Measurements from ENCODE around the gene PRRC2C.

DNA sequence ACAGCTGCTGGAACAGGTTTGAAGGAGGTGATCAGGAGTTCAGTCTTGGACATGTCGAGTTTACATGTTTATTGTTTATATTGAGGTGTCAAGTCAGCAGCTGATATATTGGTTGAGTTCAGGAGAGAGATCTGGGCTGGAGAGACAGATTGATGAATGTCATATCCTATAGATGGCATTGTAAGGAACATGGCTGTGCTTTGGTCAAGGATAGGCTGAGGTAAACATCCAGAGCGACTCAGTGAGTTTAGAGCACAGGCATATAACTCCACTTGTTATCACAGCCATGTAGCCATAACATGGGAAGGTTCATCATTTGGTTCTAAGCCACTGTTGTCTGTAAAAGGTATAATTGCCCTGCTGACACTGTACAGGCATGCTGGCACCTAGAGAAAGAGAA lies 131.3 kb downstream of the PRRC2C start:
- no peak for TF ChIP-seq SOX13 (IDR thresholded peaks at IDR 0.05)
- no peak for TF ChIP-seq SOX13 (CRISPR knock-in tag; conservative IDR thresholded peaks at IDR 0.05 in 1 of 2, IDR thresholded peaks at IDR 0.05 in 1 of 2)
- TF ChIP-seq, protein P1, sequence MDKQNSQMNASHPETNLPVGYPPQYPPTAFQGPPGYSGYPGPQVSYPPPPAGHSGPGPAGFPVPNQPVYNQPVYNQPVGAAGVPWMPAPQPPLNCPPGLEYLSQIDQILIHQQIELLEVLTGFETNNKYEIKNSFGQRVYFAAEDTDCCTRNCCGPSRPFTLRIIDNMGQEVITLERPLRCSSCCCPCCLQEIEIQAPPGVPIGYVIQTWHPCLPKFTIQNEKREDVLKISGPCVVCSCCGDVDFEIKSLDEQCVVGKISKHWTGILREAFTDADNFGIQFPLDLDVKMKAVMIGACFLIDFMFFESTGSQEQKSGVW (CRISPR knock-in tag; IDR thresholded peaks at IDR 0.05; ENCODE audit: borderline replicate concordance) = no peak
- no peak for TF ChIP-seq ZSCAN29 (CRISPR knock-in tag; conservative IDR thresholded peaks at IDR 0.05)
- no peak for TF ChIP-seq SMAD3 (CRISPR knock-in tag; IDR thresholded peaks at IDR 0.05)
- TF ChIP-seq, protein P2, sequence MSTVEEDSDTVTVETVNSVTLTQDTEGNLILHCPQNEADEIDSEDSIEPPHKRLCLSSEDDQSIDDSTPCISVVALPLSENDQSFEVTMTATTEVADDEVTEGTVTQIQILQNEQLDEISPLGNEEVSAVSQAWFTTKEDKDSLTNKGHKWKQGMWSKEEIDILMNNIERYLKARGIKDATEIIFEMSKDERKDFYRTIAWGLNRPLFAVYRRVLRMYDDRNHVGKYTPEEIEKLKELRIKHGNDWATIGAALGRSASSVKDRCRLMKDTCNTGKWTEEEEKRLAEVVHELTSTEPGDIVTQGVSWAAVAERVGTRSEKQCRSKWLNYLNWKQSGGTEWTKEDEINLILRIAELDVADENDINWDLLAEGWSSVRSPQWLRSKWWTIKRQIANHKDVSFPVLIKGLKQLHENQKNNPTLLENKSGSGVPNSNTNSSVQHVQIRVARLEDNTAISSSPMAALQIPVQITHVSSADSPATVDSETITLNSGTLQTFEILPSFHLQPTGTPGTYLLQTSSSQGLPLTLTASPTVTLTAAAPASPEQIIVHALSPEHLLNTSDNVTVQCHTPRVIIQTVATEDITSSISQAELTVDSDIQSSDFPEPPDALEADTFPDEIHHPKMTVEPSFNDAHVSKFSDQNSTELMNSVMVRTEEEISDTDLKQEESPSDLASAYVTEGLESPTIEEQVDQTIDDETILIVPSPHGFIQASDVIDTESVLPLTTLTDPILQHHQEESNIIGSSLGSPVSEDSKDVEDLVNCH (CRISPR knock-in tag; IDR thresholded peaks at IDR 0.05) = no peak
- no peak for TF ChIP-seq EP300 (IDR thresholded peaks at IDR 0.05; ENCODE audit: low read depth in 2 of 2, low read length in 2 of 2)
- no peak for TF ChIP-seq EP300 (CRISPR knock-in tag; IDR thresholded peaks at IDR 0.05; ENCODE audit: borderline replicate concordance)
- TF ChIP-seq NCOA2 (CRISPR knock-in tag; IDR thresholded peaks at IDR 0.05) = no peak
- TF ChIP-seq CEBPB (IDR thresholded peaks at IDR 0.05; ENCODE audit: borderline replicate concordance, low read depth, low read length) = no peak
- no peak for TF ChIP-seq HMG20A (CRISPR knock-in tag; IDR thresholded peaks at IDR 0.05; ENCODE audit: borderline replicate concordance)
- TF ChIP-seq, protein P3, sequence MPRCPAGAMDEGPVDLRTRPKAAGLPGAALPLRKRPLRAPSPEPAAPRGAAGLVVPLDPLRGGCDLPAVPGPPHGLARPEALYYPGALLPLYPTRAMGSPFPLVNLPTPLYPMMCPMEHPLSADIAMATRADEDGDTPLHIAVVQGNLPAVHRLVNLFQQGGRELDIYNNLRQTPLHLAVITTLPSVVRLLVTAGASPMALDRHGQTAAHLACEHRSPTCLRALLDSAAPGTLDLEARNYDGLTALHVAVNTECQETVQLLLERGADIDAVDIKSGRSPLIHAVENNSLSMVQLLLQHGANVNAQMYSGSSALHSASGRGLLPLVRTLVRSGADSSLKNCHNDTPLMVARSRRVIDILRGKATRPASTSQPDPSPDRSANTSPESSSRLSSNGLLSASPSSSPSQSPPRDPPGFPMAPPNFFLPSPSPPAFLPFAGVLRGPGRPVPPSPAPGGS (CRISPR knock-in tag; IDR thresholded peaks at IDR 0.05) = no peak
- TF ChIP-seq, protein P4, sequence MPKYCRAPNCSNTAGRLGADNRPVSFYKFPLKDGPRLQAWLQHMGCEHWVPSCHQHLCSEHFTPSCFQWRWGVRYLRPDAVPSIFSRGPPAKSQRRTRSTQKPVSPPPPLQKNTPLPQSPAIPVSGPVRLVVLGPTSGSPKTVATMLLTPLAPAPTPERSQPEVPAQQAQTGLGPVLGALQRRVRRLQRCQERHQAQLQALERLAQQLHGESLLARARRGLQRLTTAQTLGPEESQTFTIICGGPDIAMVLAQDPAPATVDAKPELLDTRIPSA (CRISPR knock-in tag; IDR thresholded peaks at IDR 0.05; ENCODE audit: borderline replicate concordance) = no peak
- TF ChIP-seq, protein P5, sequence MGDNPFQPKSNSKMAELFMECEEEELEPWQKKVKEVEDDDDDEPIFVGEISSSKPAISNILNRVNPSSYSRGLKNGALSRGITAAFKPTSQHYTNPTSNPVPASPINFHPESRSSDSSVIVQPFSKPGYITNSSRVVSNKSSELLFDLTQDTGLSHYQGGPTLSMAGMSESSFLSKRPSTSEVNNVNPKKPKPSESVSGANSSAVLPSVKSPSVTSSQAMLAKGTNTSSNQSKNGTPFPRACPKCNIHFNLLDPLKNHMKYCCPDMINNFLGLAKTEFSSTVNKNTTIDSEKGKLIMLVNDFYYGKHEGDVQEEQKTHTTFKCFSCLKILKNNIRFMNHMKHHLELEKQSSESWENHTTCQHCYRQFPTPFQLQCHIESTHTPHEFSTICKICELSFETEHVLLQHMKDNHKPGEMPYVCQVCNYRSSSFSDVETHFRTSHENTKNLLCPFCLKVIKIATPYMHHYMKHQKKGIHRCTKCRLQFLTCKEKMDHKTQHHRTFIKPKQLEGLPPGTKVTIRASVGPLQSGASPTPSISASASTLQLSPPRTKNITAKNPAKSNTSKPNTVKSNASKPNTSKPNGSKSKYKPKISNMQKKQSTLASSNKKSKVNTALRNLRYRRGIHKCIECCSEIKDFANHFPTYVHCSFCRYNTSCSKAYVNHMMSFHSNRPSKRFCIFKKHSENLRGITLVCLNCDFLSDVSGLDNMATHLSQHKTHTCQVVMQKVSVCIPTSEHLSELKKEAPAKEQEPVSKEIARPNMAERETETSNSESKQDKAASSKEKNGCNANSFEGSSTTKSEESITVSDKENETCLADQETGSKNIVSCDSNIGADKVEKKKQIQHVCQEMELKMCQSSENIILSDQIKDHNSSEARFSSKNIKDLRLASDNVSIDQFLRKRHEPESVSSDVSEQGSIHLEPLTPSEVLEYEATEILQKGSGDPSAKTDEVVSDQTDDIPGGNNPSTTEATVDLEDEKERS (CRISPR knock-in tag; IDR thresholded peaks at IDR 0.05) = no peak
- TF ChIP-seq, protein P6, sequence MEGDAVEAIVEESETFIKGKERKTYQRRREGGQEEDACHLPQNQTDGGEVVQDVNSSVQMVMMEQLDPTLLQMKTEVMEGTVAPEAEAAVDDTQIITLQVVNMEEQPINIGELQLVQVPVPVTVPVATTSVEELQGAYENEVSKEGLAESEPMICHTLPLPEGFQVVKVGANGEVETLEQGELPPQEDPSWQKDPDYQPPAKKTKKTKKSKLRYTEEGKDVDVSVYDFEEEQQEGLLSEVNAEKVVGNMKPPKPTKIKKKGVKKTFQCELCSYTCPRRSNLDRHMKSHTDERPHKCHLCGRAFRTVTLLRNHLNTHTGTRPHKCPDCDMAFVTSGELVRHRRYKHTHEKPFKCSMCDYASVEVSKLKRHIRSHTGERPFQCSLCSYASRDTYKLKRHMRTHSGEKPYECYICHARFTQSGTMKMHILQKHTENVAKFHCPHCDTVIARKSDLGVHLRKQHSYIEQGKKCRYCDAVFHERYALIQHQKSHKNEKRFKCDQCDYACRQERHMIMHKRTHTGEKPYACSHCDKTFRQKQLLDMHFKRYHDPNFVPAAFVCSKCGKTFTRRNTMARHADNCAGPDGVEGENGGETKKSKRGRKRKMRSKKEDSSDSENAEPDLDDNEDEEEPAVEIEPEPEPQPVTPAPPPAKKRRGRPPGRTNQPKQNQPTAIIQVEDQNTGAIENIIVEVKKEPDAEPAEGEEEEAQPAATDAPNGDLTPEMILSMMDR (CRISPR knock-in tag; IDR thresholded peaks at IDR 0.05) = no peak

Data from HepG2 (cell line).